Measurements from ENCODE around the gene PRKD2. TPM values are rescaled to one million over a fixed set of nuclear protein-coding genes. Genes with fewer than 3 reads are reported as not detected.
A peak's percentile ranks its signal among the peaks of the same experiment; 100 is the strongest.
"Not testable (repeated sequence)": the region's sequence is repeated elsewhere in the genome, so short reads cannot be mapped to it uniquely, and the experiment has no call there.

PRKD2 gene
- total RNA-seq, result 157 and 191 TPM in 2 replicates

- TF ChIP-seq, protein P1, sequence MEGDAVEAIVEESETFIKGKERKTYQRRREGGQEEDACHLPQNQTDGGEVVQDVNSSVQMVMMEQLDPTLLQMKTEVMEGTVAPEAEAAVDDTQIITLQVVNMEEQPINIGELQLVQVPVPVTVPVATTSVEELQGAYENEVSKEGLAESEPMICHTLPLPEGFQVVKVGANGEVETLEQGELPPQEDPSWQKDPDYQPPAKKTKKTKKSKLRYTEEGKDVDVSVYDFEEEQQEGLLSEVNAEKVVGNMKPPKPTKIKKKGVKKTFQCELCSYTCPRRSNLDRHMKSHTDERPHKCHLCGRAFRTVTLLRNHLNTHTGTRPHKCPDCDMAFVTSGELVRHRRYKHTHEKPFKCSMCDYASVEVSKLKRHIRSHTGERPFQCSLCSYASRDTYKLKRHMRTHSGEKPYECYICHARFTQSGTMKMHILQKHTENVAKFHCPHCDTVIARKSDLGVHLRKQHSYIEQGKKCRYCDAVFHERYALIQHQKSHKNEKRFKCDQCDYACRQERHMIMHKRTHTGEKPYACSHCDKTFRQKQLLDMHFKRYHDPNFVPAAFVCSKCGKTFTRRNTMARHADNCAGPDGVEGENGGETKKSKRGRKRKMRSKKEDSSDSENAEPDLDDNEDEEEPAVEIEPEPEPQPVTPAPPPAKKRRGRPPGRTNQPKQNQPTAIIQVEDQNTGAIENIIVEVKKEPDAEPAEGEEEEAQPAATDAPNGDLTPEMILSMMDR (IDR thresholded peaks at IDR 0.05), result no peak
- POLR2A ChIA-PET, result interaction anchor here (0.5 to 1.6 kb wide), 12 partner anchors 12 to 1907 kb away, joined by 3 to 11 read pairs (median 4); partner anchors contain the start of genes AP2S1 and CALM3
Measured at GRCh38 chr19:46717034-46717715, at the start of gene PRKD2. TSS of gene PRKD2 (minus strand) at chr19:46717114. CDS start at chr19:46716370, 744 bp downstream.

GRCh38 chr19:46764817-46765291 is 47.9 kb upstream of the PRKD2 start:
- Mint-ChIP-seq H3K36me3 (ENCODE audit: low read depth) (no peaks in the 10 kb centered on the region), H3K27me3 (no peaks in the 10 kb centered on the region), H3K27ac (no peak overlapping the region), H3K4me1 (peaks cover 3% of the 10 kb centered on the region), H3K4me3 (no peak overlapping the region), H3K9me3 (no peaks in the 10 kb centered on the region)
- ATAC-seq (ENCODE audit: low read depth) (no peak), DNase-seq (no peak)
- TF ChIP-seq, protein P1 (IDR thresholded peaks at IDR 0.05), result no peak
- intact Hi-C loops (cut with micrococcal nuclease), result no loop called here
- ChIA-PET POLR2A (interaction anchor here (0.7 kb wide), 1 partner anchor 51 kb away, joined by 3 read pairs; no protein-coding TSS in a partner anchor), CTCF (interaction anchor here (0.6 to 3.9 kb wide), 4 partner anchors 11 to 145 kb away, joined by 3 to 22 read pairs (median 4); no protein-coding TSS in a partner anchor)

More at GRCh38 chr19:46717034-46717715, at the start of gene PRKD2:
- H3K4me3 Mint-ChIP-seq, result peak within 1 kb of the TSS; percentile 94
- no peaks in the 10 kb centered on the region for H3K9me3 Mint-ChIP-seq
- H3K4me1 Mint-ChIP-seq, result peaks cover 76% of the 10 kb centered on the region
- H3K27ac Mint-ChIP-seq, result peak within 1 kb of the TSS; percentile 97
- H3K36me3 Mint-ChIP-seq (ENCODE audit: low read depth), result peaks cover 41% of the 10 kb centered on the region
- DNase-seq (peak; percentile 92), ATAC-seq (ENCODE audit: low read depth) (peak; percentile 47)
- CTCF ChIA-PET, result interaction anchor here (1.0 to 2.4 kb wide), 3 partner anchors 11 to 55 kb away, joined by 3 to 15 read pairs (median 10); no protein-coding TSS in a partner anchor
- H3K27me3 Mint-ChIP-seq, result no peaks in the 10 kb centered on the region
- intact Hi-C loops (cut with micrococcal nuclease), result loop anchor here (1.0 to 2.0 kb wide), 2 partner anchors 70 to 395 kb away; no protein-coding TSS in a partner anchor

GRCh38 chr19:46762245-46762890 is 45.5 kb upstream of the PRKD2 start:
- CTCF ChIA-PET, result interaction anchor here (1.1 kb wide), 1 partner anchor 79 kb away, joined by 4 read pairs; no protein-coding TSS in a partner anchor
- H3K36me3 Mint-ChIP-seq (ENCODE audit: low read depth), result no peaks in the 10 kb centered on the region
- DNase-seq (no peak), ATAC-seq (ENCODE audit: low read depth) (no peak)
- intact Hi-C loops (cut with micrococcal nuclease), result no loop called here
- H3K27ac Mint-ChIP-seq, result no peak overlapping the region
- H3K4me3 Mint-ChIP-seq, result no peak overlapping the region
- H3K9me3 Mint-ChIP-seq, result no peaks in the 10 kb centered on the region
- POLR2A ChIA-PET, result interaction anchor here (0.7 kb wide), 1 partner anchor 29 kb away, joined by 3 read pairs; no protein-coding TSS in a partner anchor
- TF ChIP-seq, protein P1 (IDR thresholded peaks at IDR 0.05), result no peak
- peaks cover 5% of the 10 kb centered on the region for H3K4me1 Mint-ChIP-seq
- no peaks in the 10 kb centered on the region for H3K27me3 Mint-ChIP-seq

- ChIA-PET POLR2A (interaction anchor here (0.7 kb wide), 1 partner anchor 28 kb away, joined by 3 read pairs; no protein-coding TSS in a partner anchor), CTCF (interaction anchor here (1.1 kb wide), 1 partner anchor 80 kb away, joined by 4 read pairs; no protein-coding TSS in a partner anchor)
- Mint-ChIP-seq H3K27ac (no peak overlapping the region), H3K9me3 (no peaks in the 10 kb centered on the region), H3K27me3 (no peaks in the 10 kb centered on the region), H3K4me1 (peaks cover 3% of the 10 kb centered on the region), H3K4me3 (no peak overlapping the region), H3K36me3 (ENCODE audit: low read depth) (peaks cover 6% of the 10 kb centered on the region)
- DNase-seq (no peak), ATAC-seq (ENCODE audit: low read depth) (no peak)
- TF ChIP-seq, protein P1 (IDR thresholded peaks at IDR 0.05), result no peak
- intact Hi-C loops (cut with micrococcal nuclease), result no loop called here
Measured at GRCh38 chr19:46761418-46761831, 44.5 kb upstream of the PRKD2 start.

GRCh38 chr19:46760897-46761296 is 44.0 kb upstream of the PRKD2 start:
- H3K27me3 Mint-ChIP-seq; H3K4me1 Mint-ChIP-seq; CTCF ChIA-PET; ATAC-seq (ENCODE audit: low read depth); DNase-seq; H3K36me3 Mint-ChIP-seq (ENCODE audit: low read depth); H3K9me3 Mint-ChIP-seq; H3K4me3 Mint-ChIP-seq; H3K27ac Mint-ChIP-seq; POLR2A ChIA-PET; intact Hi-C loops (cut with micrococcal nuclease): not testable (repeated sequence)

Data from activated B cell treated with CpG ODN at 0.5 μM for 24 hours (primary cell).